HG02970 (cell line): ENCODE data around the gene WHRN.

Experiments used
- ATAC-seq: cut with Tn5 transposase; IDR thresholded peaks from one replicate; pipeline ENCODE4 v1.9.1; 2021; ENCODE audit warnings: mild to moderate bottlenecking, moderate library complexity, moderate number of reproducible peaks; ENCODE audit not compliant: unreplicated experiment, low FRiP score

Gene WHRN

DNA sequence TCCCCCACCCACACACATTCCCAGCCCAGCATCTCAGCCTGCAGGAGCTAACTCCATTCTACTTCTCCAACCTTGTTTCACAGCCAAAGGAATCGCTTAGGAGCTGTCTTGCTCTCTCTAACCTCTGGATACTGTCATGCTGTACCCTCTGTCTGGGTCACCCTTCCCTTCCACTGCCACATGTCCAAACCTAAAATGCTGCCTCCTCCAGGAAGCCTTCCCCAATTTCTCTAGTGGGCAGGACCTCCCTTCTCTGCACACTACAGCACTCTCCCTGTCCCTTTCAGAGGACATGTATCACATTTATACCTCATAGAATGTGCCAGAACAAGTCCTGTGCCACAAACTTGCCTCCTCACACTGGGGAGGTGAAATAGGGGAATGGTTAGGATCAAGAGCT lies 30.8 kb downstream of the WHRN start:
- ATAC-seq: no peak

DNA sequence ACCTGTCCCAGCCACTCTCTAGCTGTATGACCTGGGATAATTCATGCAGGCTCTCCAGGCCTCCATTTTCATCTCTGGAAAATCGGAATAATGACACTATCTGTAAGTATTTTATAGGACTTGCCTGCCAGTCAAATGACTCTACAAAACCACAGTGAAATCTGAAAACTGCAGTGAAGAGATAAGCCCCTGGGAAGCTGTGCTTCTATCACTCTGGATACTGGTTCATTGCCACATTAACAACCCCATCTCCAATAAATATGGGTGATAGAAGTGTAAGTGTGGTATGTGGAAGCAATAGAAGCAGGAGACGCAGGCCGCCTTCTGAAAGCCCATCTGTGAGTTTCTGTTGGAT lies 31.8 kb downstream of the WHRN start:
- ATAC-seq: no peak

DNA sequence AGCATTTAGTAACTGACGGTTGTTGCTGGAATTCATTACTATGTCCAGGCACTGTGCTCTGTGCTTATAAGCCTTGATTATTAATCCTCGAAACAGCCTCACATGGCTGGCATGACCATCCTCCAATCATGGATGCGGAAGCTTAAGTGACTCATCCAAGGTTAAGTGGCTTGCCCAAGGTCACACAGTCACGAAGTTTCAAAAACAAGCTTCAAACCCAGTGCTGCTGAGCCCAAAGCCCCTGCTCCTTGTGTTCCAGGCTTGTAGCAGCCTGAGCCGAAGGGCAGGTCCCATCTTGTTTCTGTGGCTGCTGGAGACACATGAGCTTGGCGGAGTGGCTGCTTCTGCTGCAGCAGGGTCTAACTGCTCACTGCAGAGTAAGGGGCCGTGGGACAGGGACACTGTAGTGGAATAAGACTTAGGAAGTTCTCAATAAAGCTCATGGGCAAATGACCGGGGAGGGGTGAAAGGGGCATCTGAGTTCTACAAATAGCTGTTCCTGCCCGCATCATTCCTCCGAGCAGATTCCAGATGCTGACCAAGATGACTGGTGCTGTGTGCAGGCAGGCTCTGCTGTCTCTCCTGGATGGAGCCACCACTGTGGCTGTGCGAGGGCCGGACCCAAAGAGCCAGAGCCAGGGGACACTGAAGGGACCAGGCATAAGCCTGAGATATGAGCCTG lies 32.4 kb downstream of the WHRN start:
- no peak for ATAC-seq

DNA sequence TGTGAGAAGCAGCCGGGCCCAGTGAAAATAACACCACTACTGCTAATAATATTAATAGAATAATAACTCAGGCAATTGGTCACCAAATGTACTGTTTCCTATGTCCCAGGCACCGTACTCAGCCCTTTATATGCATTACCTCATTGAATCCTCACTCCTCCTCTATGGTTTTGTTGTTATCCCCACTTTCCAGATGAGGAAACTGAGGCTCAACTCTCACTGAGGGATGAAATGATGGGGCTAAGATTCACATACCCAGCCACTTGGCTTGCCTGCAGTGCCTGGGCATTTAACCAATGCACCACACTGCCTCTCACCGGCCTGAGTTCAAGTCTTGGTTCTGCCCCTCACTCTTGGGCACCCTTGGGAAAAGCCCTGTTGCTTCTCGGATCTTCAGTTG lies 34.1 kb downstream of the WHRN start:
- no peak for ATAC-seq

DNA sequence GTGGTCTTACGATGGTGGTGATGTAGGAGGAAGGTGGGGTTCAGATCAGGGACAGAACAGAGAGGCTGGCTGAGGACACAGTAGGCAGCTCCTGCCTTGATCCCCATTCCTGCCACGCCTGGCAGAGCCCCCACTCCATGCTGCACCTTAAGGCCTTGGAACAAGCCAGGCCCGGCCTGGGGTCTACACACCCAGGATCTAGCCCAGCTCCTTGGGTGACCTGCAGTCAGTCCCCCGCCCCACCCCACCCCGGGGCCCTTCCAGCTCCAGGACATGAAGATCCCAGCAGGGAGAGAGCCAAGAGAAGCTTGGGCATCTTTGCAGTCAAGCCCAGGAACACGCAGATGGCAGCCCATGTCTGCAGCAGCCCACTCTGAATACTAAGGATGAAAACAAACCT lies 34.7 kb downstream of the WHRN start:
- ATAC-seq: no peak

DNA sequence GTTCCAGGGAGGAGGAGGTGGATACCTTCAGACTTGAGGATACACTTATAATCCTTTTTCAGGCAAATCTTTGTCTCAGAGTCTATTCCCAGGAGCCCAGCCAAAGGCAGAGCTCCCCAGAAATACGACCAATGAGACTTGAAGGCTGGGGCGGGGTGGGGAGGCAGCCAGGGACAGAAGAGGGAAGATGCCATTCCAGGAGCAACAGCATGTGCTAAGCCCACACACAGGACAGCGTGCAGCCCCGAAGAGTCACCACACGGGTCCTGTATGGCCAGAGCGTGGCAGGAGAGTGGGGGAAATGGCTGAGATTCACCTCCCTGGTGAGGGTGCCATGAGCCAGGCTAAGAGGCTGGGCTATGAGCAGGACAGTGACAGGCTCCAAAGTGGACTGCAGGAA lies 35.2 kb downstream of the WHRN start:
- ATAC-seq: no peak

DNA sequence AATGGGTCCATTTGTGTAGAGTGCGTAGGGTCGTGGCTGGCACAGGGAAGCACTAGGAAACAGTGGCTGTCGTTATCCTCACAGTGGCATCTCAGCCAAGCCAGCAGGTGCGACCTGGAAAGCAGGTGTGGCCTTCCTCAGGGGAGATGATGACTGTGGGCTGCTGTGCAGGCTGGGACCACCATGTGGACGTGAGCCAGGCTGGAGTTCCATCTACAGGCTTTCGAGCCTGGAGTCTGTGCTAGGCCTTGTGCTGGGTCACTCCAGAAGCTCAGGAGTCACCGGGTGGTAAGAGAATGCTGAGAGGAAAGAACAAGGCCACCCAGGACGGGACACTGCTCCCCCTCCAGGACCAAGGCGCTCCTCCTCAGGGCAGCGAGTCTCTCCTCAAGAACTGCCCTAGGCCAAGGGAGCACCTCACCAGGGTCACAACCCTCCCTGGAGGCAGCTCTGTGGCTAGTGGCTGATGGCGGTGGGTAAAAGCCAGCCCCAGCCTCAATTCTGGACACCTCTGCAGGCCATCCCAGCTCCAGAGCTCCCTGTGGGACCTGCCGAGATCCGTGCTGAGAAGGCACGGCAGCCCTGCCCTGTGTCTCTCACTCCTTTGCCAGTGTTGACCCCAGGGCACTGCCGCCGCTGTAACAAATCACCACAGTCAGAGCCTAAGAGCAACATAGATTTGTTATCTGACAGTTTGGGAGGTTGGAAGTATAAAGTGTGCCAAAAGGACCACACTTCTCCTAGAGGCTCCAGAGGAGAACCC lies 36.0 kb downstream of the WHRN start:
- ATAC-seq: no peak

DNA sequence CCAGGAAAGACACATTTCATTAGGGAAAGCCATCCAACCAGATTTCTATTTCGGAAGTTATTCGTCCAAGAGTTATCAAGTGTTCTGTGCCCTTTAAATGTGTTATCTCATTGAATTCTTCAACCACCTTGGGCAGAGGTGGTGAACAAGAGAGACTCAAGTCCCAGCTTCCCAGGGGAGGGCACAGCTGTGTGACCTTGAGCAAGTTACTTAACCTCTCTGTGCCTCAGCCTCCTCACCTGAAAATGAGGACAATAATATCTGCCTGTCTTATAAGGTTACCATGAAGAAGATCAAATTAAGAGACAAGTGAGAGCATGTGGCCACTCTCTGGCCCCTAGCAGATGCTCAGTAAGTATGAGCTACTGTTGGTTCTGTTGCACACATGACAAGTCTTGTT lies 37.4 kb downstream of the WHRN start:
- no peak for ATAC-seq

DNA sequence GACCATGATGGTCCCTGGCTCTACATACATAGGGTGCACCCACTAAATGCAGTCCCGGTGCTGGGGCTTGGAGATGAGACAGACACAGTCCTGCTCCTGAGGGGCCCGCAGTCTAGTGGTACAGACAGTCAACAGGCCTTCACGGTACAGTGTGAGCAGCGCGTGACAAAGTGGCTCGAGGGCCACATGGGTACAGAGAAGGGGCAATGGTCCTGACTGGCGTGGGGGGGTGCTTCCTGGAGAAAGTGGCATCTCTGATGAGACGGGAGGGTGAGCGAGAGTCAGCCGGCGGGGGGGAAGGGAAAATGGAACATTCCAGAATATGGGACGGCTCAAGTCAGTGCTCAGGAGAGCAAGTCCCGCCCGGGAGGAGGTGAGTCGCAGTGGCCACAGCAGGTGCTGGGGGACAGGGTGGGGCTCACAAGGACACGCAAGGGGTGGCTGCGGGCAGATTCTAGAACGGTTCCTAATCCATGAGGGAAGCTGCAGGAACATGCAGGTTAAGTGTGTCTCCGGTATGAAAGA lies 38.0 kb downstream of the WHRN start:
- no peak for ATAC-seq

DNA sequence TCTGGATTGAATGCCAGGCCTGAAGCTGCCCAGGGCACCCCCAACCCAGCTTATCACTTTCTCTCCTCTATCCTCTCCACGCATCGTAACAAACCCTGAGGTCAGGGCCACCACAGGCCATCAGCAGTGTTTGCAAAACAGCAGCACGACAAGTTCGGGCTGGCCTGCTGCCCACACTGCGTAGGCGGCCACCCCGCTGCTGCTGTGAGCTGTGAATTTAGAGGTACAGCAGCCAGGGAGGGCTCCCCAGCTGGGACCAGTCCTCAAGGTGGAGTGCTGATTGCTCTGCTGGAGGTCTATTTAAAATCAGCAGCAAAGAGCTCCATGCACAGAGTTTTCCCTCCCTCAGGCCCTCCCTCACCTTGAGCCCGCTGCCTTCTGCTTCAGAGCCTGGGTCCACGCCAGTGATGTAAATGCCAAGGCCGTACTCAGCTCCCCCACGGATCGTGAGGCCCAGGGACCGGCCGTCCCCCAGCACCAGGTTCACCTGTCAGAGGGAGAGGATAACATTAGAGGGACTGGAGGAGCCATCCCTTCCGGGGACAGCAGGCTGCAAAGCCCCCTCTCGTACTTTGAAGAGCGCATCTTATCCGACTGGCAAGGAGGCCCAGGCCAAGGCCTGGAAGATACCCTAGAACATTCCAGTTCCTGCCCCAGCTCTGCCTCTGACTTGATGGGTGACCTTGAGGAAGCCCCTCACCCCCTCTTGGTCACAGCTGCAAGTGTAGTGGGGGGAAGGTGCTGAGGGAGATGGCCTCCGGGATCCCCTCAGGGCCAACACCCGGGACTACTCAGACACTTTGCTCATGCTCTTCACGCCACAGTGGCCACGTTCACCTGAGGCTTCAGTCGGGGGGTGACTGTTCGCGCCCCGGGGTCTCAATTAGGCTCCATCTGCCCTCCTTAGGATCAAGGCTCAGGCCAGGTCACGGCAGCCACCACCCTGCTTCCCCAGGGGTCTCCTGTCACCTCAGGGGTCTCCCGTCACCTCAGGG lies 39.1 kb downstream of the WHRN start:
- ATAC-seq: no peak

DNA sequence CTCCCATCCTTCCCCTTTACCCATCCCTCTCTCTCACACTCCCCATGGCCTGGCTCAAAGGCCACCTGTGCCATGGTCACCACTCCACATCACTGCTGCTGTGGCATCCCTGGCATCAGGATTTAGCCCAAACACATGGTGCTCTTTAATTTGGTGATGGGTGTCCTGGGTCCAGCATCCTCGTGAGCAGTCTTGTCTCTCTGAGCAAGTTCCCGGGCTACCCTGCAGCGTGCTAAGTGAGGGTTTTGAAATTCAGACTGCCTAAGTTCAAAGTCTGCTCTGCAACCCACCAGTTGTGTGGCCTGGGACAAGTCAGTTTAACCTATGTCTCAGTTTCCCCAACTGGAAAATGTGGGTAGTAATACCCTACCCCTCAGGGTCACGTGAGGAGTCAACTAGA lies 39.9 kb downstream of the WHRN start:
- ATAC-seq: no peak

DNA sequence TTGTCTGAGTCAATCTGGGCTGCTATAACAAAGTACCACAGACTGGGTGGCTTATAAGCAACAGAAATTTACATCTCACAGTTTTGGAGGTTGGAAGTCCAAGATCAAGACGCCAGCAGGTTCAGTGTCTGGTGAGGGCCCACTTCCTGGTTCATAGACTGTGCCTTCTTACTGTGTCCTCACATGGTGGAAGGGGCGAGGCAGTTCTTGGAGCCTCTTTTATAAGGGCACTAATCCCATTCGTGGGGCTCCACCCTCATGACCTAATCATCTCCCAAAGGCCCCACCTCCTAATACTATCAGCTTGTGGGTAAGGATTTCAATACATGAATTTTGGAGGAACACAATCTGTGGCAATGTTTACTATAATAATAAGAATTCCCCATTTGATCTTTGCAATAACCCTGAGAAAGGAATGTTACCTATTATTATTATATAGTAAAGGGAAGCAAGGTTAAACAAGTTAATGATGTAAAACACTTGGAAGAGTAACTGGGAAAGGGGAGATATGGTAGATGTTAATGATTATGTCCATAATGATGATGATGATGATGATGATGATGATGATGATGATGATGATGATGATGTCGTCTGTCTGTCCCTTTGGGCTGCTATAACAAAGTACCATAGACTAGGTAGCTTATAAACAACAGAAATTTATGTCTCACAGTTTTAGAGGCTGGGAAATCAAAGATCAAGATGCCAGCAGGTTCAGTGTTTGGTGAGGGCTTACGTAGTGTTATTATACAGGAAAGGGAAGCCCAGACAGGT lies 40.8 kb downstream of the WHRN start:
- ATAC-seq: no peak

DNA sequence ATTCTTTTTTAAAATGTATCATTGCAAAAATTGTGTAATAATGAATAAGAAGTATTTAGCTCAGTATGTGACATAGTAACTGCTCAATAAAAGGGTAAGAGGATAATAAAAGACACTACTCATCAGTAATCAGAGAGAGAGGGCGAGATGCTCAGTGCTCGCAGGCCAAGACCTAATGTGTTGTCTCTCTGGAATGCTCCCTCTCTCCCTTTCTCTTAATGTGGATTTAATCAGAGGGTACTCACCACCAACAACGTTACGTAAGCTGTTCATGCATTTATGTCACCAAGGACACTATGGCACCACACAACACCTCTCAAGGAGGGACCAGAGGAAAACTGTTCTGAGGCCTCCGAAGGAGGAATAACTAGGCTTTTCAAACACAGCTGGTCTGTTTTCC lies 42.5 kb downstream of the WHRN start:
- no peak for ATAC-seq

DNA sequence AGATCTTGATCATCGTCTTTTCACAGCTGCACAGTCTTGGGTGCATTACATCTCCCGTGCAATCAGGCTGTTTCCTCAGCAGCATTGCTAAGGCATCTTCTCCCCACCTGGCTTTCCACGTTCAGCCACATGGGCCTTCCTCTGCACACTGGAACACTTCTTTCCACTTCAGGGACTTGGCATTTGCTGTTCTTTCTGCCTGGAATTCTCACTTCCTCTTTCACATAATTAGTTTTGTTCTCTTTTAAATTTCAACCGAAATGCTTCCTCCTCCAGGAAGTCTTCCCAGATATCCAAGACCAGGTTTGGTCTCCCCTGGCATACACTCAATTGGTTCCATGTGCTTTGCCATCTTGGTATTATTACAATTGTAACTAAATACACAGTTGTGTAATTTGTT lies 43.8 kb downstream of the WHRN start:
- ATAC-seq: no peak

DNA sequence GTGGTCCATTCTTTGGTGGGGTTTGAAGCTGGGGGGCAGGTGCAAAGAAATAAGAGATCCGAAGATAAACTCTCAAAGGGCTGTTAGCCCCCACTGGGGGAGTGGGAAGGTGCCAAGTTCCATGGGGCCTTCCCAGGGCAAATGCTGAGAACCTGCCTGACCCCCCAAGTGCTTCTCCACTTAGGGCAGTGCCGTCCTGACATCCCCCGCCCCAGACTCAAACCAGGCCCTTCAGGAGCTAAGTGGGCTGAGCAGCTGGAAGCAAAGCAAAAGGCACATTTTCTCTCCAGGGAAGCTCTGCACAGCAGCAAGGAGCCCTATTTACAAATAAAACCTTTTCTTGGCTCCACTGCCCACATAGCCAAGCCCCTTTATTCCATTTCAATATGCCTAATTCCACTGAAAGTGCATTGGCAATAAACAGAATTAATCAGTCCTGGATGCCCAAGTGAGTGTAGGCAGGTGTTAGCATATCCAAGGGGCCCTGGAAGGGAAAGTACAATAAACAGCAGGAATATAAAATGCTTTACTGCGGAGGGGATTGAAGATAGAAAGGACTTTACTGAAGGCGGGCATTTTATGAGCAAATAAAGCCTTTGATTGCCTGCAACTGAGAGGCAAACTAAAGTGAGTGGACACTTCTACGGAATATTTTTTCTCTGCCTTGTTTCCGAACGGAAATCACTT lies 44.6 kb downstream of the WHRN start:
- ATAC-seq: no peak

DNA sequence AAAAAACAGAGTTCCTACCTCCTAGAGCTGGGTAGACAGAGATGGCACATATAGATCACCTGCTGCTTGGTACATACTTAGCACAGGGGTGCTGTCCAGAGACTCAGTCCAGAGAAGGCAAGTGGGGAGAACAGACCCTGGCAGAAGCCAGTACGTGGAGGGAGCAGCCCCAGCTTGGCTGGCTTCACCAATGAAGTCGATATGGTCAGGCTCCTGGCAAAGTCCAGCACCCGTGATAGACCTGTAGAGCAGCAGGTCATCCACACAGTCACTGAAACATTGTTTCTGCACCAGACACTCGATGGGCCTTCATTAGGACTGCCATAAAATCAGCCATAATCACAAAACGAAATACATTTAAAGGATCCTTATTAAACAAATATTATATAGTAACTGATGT lies 45.8 kb downstream of the WHRN start:
- ATAC-seq: no peak

DNA sequence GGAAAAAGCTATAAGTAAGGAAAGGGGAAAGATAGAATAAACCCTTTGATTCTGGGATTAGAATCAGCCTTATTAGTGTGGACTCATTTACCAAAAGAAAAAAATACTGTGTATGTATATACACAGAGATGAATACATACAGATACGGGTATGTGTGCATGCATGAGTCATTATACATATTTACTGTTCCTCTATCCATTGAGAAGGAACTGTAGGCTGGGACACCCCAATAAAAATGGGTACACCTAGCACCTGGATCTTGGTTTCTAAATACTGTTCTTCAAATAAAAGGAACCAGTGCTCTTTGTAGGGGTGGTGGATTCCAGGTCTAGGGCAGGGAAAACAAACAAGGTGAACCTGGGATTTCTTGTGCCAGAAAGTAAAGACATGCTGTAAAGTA lies 48.3 kb downstream of the WHRN start:
- ATAC-seq: no peak

DNA sequence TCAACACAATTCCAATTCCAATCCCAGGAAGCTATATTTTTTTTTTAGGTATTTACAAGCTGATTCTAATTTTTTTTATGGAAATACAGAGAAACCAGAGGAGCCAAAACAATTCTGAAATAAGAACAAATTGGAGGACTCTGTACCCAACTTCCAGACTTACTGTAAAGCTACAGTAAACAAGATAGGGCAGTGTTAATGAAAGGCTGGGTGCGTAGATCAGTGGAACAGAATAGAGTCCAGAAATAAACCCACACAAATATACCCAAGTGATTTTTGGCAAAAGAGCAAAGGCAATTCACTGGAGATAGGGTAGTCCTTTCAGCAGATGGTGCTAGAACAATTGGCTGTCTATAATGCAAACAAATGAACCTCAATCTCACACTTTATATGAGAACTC lies 50.6 kb downstream of the WHRN start:
- ATAC-seq: no peak

DNA sequence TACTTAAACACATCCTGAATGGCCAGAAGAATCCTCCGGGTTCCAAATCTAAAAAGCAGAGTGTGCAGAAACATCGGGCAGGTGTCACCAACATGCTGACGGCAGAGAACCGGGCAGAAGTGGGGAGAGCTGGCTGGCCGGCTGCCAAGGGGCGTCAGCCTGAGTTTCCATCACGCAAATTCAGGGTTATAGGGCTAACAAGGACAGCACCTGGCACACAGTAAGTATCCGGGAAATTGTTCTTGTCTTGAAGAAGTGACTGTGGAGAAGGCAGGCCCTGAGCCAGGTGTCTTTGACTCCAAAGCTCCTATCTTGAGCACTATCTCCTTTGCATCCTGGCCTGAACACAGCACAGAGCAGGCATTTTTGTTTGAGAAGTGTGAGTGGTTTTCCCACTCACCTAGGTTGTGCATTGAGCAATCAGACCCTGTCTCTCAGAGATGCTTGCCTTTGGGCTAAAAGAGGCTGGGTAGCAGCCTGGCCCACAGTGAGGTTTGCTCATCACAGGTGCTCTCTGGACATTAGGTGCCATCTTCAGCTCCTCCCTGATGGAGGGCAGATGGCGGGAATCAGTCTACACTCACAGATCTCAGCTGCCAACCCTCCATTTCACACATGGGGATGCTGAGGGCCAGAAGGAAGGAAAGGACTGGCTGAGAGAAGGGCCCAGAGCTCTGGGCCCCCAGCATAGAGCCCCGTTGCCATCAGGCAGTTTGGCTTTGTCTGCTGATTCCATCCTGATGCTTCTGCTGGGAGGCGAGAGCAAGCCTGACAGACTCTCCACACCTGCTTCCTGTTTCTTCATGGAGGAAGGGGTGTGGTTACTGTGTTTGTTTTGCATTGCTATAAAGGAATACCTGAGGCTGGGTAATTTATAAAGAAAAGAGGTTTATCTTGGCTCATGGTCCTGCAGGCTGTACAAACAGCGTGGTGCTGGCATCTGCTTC lies 52.8 kb downstream of the WHRN start:
- ATAC-seq: no peak
